GM18526 (cell line): ENCODE results near the gene MYO1A.

Experiments
- POLR2A ChIP-seq: IDR thresholded peaks from 3 replicates; pipeline ENCODE4 v1.6.1; 2011; ENCODE audit not compliant: insufficient read length; ENCODE audit errors: extremely low read depth

MYO1A gene

GRCh38 chr12:57033431-57033830 lies 16.5 kb downstream of the MYO1A start:
- no peak for TF ChIP-seq POLR2A

DNA sequence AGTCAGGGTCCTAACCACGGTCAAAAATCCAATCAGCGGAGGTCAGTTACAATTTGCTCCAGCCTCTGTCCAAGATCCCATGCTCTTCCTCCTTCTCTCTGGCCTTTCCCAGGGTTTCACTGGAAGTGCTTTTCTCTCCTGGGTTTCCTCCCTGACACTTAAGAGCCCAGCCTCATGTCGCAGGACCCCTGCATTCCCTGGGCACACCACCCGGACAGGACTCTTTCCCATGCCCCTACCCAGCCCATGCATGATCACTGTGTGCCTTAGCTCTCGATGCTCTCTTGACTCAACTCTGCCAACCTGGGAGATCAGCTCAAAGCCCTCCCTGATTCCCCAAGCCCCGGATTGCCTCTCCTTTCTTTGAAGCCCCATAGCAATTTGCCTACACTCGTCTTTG lies 18.1 kb downstream of the MYO1A start:
- no peak for TF ChIP-seq POLR2A

GRCh38 chr12:57031138-57031725 lies 18.7 kb downstream of the MYO1A start:
- no peak for TF ChIP-seq POLR2A

DNA sequence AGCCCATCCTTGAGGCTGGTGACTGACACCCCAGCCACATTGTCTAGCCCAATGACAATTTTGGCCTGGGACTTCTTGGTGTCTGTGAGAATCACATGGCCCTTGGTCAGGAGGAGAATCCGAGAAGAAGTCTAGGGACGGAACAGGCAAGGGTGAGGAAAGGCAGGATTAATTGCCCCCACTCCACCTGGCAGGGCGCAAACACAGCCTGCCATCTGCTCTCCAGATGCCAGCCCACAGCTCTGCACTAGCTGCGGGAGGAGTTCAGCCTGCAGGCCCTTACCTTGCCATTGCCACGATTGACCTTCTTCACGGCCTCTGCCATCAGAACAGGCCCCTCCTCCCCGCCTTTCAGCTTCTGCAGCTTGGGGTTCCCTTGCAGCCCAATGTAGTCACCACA lies 20.5 kb downstream of the MYO1A start:
- no peak for TF ChIP-seq POLR2A

GRCh38 chr12:57027805-57028153 lies 22.1 kb downstream of the MYO1A start:
- no peak for TF ChIP-seq POLR2A

DNA sequence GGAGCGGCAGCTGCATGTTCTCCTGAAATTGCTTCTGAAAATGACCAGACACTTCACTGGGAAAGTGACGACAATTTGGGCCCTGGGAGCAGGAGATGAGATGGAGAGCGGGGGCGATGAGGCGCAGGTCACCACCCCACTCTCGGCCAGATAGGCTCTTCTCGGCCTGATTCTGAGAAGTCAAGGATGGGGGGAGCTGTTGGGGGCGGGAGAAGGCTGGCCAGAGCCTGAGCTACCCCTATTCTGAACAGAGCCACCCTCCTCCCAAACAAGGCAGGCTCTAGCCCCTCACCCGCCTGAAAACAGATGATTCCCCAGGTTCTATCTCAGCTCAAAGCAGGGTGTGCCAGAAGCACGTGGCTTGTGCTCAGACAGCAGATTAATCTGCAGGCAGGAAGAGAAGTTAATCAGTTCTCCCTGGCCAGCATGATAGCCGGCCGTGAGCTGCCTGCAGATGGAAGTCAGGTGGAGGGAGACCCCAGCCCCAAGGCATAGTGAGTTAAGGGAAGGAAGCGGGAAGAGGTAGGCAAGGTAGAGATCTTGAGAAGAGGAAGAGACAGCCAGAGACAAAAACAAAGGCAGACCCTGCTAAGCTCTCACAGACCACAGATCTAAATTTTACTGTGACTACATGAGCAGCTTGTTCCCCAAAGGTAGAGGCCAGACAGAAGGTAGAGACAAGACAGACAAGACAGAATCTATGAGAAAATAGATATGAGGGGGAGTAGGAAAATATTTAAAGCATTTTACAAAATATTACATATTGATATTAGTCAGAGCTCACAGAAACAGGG lies 22.7 kb downstream of the MYO1A start:
- no peak for TF ChIP-seq POLR2A

DNA sequence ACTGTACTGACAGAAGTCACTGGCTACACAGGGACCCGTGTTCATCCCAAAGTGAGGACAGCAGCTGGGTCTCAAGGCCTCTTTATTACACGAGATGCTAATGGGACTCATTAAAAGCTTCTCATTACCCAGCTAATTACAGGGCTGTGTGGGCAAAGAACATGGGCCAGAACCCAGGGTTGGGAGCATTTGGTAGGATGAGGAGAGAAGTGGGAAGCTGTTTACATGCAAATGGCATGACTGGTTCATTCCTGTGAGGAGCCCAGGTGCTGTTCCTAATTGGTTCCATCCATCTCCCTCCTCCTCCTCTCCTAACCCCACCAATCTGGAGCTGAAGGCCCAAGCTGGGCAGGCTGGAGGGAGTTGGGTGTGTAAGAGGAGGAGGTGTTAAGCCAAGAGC lies 24.7 kb downstream of the MYO1A start:
- TF ChIP-seq POLR2A = no peak

- no peak for TF ChIP-seq POLR2A
Measured at GRCh38 chr12:57019983-57020719, 29.8 kb downstream of the MYO1A start.

GRCh38 chr12:57018906-57019305 lies 31.0 kb downstream of the MYO1A start:
- TF ChIP-seq POLR2A = no peak

DNA sequence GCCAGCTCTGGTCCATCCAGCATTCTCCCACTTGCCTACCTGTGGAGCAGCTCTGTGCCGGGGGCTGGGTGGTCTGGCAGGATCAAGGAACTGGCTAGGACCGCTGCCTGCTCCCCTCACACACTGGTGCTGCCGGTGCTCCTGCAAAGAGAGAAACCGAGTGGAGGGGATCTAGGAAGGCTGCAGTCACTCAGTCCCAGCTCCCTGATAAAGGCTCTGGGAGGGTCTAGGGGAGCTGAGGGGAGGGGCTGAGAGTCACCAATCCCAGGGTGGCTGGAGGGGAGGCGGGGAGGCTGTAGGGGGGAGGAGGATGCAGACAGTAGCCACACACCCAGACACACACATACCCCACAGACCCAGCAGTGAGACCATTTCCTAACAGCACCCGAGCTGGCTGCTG lies 33.6 kb downstream of the MYO1A start, which contains the start of gene TAC3:
Gene TAC3 (minus strand): TSS at position 182 of the 400 bp plus-strand sequence. CDS start 732 bp downstream, outside the sequence.
- TF ChIP-seq POLR2A = no peak

DNA sequence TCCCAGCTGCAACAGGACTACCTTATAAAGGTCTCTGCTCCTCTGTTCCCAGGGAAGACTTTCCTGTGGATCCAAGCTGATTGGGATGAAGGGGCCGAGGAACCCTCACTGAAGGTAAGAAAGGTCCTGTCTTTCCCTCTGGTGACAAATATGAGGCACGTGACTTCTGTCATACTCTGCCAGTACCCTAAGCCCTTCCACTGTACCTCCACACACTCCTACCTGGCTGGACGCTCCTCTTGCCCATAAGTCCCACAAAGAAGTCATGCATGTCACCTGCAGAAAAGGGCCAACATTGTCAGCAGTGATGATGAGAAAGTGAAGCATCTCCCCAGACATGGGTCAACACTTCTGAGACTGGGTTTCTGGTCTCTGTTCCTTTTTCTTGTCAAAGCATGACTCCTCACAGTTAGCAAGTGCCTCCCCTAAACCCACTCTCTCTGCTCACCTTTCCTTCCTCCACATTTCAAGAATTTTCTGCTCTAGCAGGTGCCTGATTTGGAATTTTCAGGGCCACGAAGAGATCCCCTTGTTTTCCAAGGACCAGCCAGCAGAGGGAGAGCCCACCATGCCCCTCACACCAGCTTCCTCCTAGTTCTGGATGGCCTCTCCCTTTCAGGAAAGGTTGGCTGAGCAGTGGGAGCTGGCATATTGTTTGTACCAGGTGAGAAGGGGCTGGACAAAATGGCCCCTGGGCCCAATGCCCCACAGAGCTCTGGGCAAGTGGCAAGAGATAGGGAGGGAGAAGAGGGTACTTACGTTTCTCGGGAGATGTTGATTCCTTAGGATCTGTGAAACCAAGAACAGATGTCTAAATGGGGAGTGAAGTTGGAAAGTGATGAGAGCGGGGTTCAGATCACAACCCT lies 37.1 kb downstream of the MYO1A start:
- no peak for TF ChIP-seq POLR2A

DNA sequence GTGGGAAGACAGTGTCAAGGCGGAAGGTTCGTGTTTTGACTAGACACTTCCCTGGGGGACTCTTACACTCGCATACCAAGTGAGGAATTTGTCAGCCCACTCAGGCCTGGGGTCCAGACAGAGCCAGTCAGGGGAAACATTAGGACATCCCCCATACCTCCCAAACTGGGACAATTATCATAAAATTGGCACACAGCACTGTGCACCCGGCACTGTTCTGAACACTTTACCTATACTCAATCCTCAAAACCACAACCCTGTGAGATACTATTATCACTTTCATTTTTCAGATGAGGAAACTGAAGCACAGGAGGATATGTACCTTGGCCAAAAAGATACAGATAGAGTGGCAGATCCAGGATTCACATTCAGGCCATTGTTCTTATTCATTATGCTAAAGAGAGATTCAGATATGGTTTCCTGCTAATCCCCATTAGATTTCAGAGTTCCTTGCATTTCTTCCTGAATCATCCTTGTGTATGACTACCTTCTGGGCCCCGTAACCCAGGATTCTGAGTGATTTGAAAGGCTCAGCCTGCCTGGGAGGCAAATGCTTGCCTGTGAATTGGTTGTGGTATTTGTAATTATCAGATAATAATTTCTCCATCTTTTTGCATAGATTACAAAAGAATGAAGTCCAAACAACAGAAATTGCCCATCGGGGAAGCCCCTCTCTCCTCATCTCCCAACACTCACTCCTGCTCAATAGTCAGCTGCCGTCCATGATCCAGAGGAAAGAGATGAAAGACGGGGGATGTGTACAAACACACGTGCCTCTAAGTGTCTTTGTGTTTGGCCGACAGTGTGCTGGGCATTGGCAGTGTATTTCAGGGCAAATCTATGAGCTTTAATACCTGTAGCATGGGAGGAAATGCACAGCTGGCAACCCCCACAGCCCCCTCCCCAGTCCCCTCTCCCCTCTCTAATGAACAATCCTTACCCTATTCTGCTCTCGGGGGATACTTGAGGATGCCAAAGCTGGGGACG lies 38.2 kb downstream of the MYO1A start:
- no peak for TF ChIP-seq POLR2A

- no peak for TF ChIP-seq POLR2A
Measured at GRCh38 chr12:57010627-57011247, 39.2 kb downstream of the MYO1A start.
